ENCODE measurements around the gene ANKFY1. TPM values are rescaled to one million over a fixed set of nuclear protein-coding genes. Genes with fewer than 3 reads are reported as not detected.

Gene ANKFY1
- polyA plus RNA-seq, 1 experiment: 43.5 TPM

DNA sequence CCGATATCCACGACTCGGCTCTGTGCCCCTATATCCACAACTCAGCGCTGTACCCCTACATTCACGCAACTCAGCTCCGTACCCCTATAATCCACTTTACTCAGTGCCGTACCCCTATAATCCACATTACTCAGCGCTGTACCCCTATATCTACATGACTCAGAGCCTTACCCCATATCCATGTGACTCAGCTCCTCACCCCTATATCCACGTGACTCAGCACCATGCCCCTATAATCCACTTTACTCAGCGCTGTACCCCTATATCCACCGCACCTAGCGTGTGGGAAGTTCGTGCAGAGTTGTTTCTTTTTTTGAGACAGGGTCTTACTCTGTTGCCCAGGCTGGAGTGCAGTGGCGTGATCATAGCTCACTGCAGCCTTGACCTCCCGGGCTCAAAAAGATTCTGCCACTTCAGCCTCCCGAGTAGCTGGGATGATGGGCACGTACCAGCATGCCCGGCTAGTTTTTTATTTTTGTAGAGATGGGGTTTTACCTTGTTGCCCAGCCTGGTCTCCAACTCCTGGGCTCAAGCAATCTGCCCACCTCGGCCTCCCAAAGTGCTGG is 103.4 kb downstream of the ANKFY1 start:
- CTCF ChIA-PET: interaction anchor here (0.7 to 2.0 kb wide), 7 partner anchors 9 to 253 kb away, joined by 3 to 11 read pairs (median 4); no protein-coding TSS in a partner anchor
- no peak for TF ChIP-seq CTCF (IDR thresholded peaks at IDR 0.05; ENCODE audit: insufficient read depth, low read depth, low read length)
- POLR2A ChIA-PET: interaction anchor here (0.6 kb wide), 1 partner anchor 122 kb away, joined by 7 read pairs; no protein-coding TSS in a partner anchor

GRCh38 chr17:4159761-4160160 is 104.0 kb downstream of the ANKFY1 start:
- no peak overlapping the region for H3K4me3 ChIP-seq (ENCODE audit: low read depth, low read length)
- CTCF ChIA-PET: interaction anchor here (0.6 to 1.9 kb wide), 6 partner anchors 11 to 253 kb away, joined by 3 to 9 read pairs (median 4); no protein-coding TSS in a partner anchor
- peaks cover 5% of the 10 kb centered on the region for H3K36me3 ChIP-seq (ENCODE audit: control insufficient read depth, insufficient read depth, low read length)
- no peak for DNase-seq (ENCODE audit: low read depth)
- H3K27me3 ChIP-seq (ENCODE audit: control insufficient read depth, insufficient read depth, low read length): no peaks in the 10 kb centered on the region
- POLR2A ChIA-PET: no interaction called here
- no peak for TF ChIP-seq CTCF (IDR thresholded peaks at IDR 0.05; ENCODE audit: insufficient read depth, low read depth, low read length)

More for the DNA sequence above, 103.4 kb downstream of the ANKFY1 start:
- DNase-seq (ENCODE audit: low read depth): no peak
- H3K36me3 ChIP-seq (ENCODE audit: control insufficient read depth, insufficient read depth, low read length): peaks cover 5% of the 10 kb centered on the region
- H3K27me3 ChIP-seq (ENCODE audit: control insufficient read depth, insufficient read depth, low read length): no peaks in the 10 kb centered on the region
- no peak overlapping the region for H3K4me3 ChIP-seq (ENCODE audit: low read depth, low read length)

DNA sequence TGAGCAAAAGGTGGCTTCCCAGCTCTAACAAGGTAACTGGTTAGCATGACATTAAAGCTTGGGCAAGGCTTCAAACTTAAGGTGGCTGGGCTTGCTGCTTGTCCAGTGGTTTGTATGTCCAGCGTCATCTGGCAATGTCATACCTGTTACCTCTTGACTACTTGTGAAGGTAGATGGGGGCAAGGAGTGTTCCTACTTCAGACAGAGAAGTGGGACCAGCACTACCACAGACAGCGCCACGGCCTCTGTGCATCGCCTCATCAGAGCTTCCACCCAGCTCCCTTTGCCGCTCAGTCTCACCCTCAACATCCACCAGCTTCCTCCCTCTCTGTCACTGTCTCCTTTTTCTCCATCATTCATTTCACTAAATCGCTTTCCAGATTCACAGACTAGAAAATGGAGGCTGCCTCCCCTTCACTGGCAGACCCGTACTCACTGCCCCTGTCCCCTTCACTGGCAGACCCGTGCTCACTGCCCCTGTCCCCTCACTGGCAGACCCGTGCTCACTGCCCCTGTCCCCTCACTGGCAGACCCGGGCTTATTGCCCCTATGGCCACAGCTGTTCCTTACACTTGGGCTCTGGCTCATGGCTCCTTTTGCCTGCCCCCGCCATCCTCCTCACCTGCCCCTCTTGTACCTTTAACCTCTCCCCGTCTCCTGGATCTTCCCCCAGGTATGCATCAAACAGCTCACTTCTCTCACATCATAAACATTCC is 106.0 kb downstream of the ANKFY1 start:
- CTCF ChIA-PET: interaction anchor here (2.2 kb wide), 1 partner anchor 15 kb away, joined by 5 read pairs; the partner anchor contains the start of genes CYB5D2 and ZZEF1

DNA sequence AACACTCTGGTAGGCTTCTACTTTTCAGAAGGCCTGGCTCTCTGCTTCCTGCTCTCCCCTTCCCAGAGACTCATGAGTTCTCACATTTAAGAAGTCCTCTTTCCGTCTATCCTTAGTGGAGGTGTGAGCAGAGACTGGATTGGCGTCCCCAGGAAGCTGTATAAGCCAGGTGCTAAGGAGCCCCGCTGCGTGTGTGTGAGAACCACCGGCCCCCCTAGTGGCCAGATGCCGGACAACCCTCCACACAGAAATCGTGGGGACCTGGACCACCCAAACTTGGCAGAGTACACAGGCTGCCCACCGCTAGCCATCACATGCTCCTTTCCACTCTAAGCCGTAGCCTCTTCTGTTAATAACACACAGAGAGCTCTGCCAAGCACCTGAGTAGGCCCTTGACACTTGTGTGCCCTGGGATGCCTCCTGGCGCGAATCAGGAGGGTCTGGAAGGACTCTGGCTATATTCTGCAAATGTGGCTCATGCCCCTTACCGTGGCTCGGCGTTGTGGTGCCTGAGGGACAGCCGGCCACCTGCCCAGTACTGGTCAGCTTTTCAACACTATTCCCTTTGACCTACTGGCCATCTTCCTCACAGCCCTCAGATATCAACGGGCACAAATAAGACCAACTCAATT is 106.9 kb downstream of the ANKFY1 start:
- Histone ChIP-seq H3K36me3 (ENCODE audit: control insufficient read depth, insufficient read depth, low read length) (peaks cover 5% of the 10 kb centered on the region), H3K27me3 (ENCODE audit: control insufficient read depth, insufficient read depth, low read length) (no peaks in the 10 kb centered on the region), H3K4me3 (ENCODE audit: low read depth, low read length) (no peak overlapping the region)
- CTCF ChIA-PET: interaction anchor here (1.0 to 2.2 kb wide), 2 partner anchors 10 to 14 kb away, joined by 3 to 5 read pairs; partner anchors contain the start of genes CYB5D2 and ZZEF1
- DNase-seq (ENCODE audit: low read depth): no peak
- POLR2A ChIA-PET: no interaction called here
- no peak for TF ChIP-seq CTCF (IDR thresholded peaks at IDR 0.05; ENCODE audit: insufficient read depth, low read depth, low read length)

More for the DNA sequence above, 106.0 kb downstream of the ANKFY1 start:
- H3K4me3 ChIP-seq (ENCODE audit: low read depth, low read length): no peak overlapping the region
- no peaks in the 10 kb centered on the region for H3K27me3 ChIP-seq (ENCODE audit: control insufficient read depth, insufficient read depth, low read length)
- POLR2A ChIA-PET: no interaction called here
- no peak for DNase-seq (ENCODE audit: low read depth)
- no peak for TF ChIP-seq CTCF (IDR thresholded peaks at IDR 0.05; ENCODE audit: insufficient read depth, low read depth, low read length)
- peaks cover 5% of the 10 kb centered on the region for H3K36me3 ChIP-seq (ENCODE audit: control insufficient read depth, insufficient read depth, low read length)
